Tibial nerve (tissue), 4 donors: ENCODE measurements around the gene MALRD1. TPM values are rescaled to one million over a fixed set of nuclear protein-coding genes. Genes with fewer than 3 reads are reported as not detected.
"Not testable (repeated sequence)": the region's sequence is repeated elsewhere in the genome, so short reads cannot be mapped to it uniquely, and the experiment has no call there.

ENCODE experiments used
- DNase-seq, 2 donors: peaks; one replicate each; pipeline ENCODE4 v3.0.0-alpha.2; 2019; ENCODE audit warnings: low spot score in 2 of 2
- H3K27ac ChIP-seq, 4 donors: fragments of 200-600 bp; sonication (generic) in 3 of 4; one replicate each; pipeline ENCODE4 v1.5.1; 2017 to 2019; ENCODE audit warnings: mild to moderate bottlenecking in 1 of 4
- H3K27me3 ChIP-seq, 2 donors: fragments of 200-600 bp; sonication (generic) in 1 of 2; one replicate each; pipeline versions ENCODE4 v1.5.1 to v1.6.0; 2017 to 2019
- H3K36me3 ChIP-seq, 3 donors: fragments of 200-600 bp; sonication (generic); one replicate each; pipeline ENCODE4 v1.5.1; 2018 to 2019
- H3K4me1 ChIP-seq, 4 donors: fragments of 200-600 bp; sonication (generic) in 3 of 4; one replicate each; pipeline ENCODE4 v1.5.1; 2017 to 2019
- H3K4me3 ChIP-seq, 4 donors: fragments of 200-600 bp; sonication (generic) in 3 of 4; one replicate each; pipeline ENCODE4 v1.5.1; 2017 to 2019; ENCODE audit warnings: mild to moderate bottlenecking in 1 of 4, moderate library complexity in 1 of 4
- H3K9me3 ChIP-seq, 4 donors: fragments of 200-600 bp; sonication (generic) in 3 of 4; one replicate each; pipeline ENCODE4 v1.5.1; 2017 to 2019
- CTCF ChIP-seq, 5 experiments: fragments of 200-600 bp in 3 of 5; fragments of 450-650 bp in 2 of 5; sonication (generic) in 3 of 5; IDR thresholded peaks; one replicate each; pipeline ENCODE4 v1.5.1; 2016 to 2019; ENCODE audit warnings: antibody characterized with exemption in 5 of 5, mild to moderate bottlenecking in 3 of 5, moderate library complexity in 2 of 5
- EP300 ChIP-seq, 2 donors: sonication (generic); formaldehyde crosslinking; IDR thresholded peaks; one replicate each; pipeline ENCODE4 v1.6.1; 2017; ENCODE audit warnings: antibody characterized with exemption in 2 of 2, mild to moderate bottlenecking in 1 of 2
- POLR2A ChIP-seq, 2 donors: fragments of 450-650 bp; IDR thresholded peaks; one replicate each; pipeline ENCODE4 v1.6.1; 2017; ENCODE audit warnings: antibody characterized with exemption in 2 of 2, mild to moderate bottlenecking in 2 of 2, moderate library complexity in 2 of 2
- WGBS, 2 donors: methylation state at CpG; one replicate each; pipeline ENCODE4 v1.1.5; 2018; 5-methylcytosine and 5-hydroxymethylcytosine counted together
- total RNA-seq, 4 donors: library from RNA; depleted of rRNA; stranded (reverse); fragments of >200 nt; gene quantifications; one replicate each; pipeline ENCODE4 v1.1.0, GENCODE V29; 2016

MALRD1 gene
- total RNA-seq, 4 donors from 2014 or later: 1.3 to 5.4 (median 3.6) TPM; not detected in 1

- Histone ChIP-seq H3K4me1 (no peaks in the 10 kb centered on the region), H3K9me3 (no peaks in the 10 kb centered on the region), H3K27me3 (no peaks in the 10 kb centered on the region), H3K4me3 (no peak overlapping the region), H3K27ac (no peak overlapping the region), H3K36me3 (no peaks in the 10 kb centered on the region)
- no peak for DNase-seq
- TF ChIP-seq EP300 (IDR thresholded peaks at IDR 0.05) (no peak), CTCF (IDR thresholded peaks at IDR 0.05) (no peak), POLR2A (IDR thresholded peaks at IDR 0.05) (no peak)
Measured at GRCh38 chr10:19730907-19731217, 682.3 kb downstream of the MALRD1 start.

GRCh38 chr10:19731560-19731959 lies 683.0 kb downstream of the MALRD1 start:
- 91 to 94% methylated on average over 2 of the region's 2 CpGs for WGBS, 2 donors
- no peaks in the 10 kb centered on the region for H3K36me3 ChIP-seq
- H3K27me3 ChIP-seq: no peaks in the 10 kb centered on the region
- H3K4me1 ChIP-seq: no peaks in the 10 kb centered on the region
- DNase-seq: no peak
- H3K4me3 ChIP-seq: no peak overlapping the region
- H3K27ac ChIP-seq: no peak overlapping the region
- H3K9me3 ChIP-seq: no peaks in the 10 kb centered on the region
- TF ChIP-seq POLR2A (IDR thresholded peaks at IDR 0.05) (no peak), CTCF (IDR thresholded peaks at IDR 0.05) (no peak)

- no peak for DNase-seq
- Histone ChIP-seq H3K4me1 (no peaks in the 10 kb centered on the region), H3K36me3 (no peaks in the 10 kb centered on the region), H3K4me3 (no peak overlapping the region), H3K27me3 (no peaks in the 10 kb centered on the region), H3K9me3 (no peaks in the 10 kb centered on the region), H3K27ac (no peak overlapping the region)
- TF ChIP-seq POLR2A (IDR thresholded peaks at IDR 0.05) (no peak), CTCF (IDR thresholded peaks at IDR 0.05) (no peak), EP300 (IDR thresholded peaks at IDR 0.05) (no peak)
- WGBS, 2 donors: 95 to 100% methylated on average over 1 of the region's 1 CpG
Measured at GRCh38 chr10:19738440-19738839, 689.8 kb downstream of the MALRD1 start.

GRCh38 chr10:19739232-19739631 lies 690.6 kb downstream of the MALRD1 start:
- 91 to 93% methylated on average over 7 of the region's 7 CpGs for WGBS, 2 donors
- not testable (repeated sequence) for H3K9me3 ChIP-seq, H3K4me3 ChIP-seq, H3K27me3 ChIP-seq, H3K36me3 ChIP-seq, DNase-seq, H3K4me1 ChIP-seq, H3K27ac ChIP-seq

- WGBS, 2 donors: 31 to 48% methylated on average over 4 of the region's 4 CpGs
- not testable (repeated sequence) for DNase-seq, H3K4me3 ChIP-seq, H3K9me3 ChIP-seq, H3K27me3 ChIP-seq, H3K36me3 ChIP-seq, H3K27ac ChIP-seq, H3K4me1 ChIP-seq
Measured at GRCh38 chr10:19742144-19742543, 693.5 kb downstream of the MALRD1 start.

GRCh38 chr10:19745672-19746071 lies 697.1 kb downstream of the MALRD1 start:
- WGBS, 2 donors: 78 to 82% methylated on average over 4 of the region's 4 CpGs
- Histone ChIP-seq H3K9me3 (peaks cover 0 to 10% (median 0%) of the 10 kb centered on the region in 4 donors), H3K27me3 (no peaks in the 10 kb centered on the region), H3K36me3 (no peaks in the 10 kb centered on the region), H3K4me3 (no peak overlapping the region), H3K4me1 (no peaks in the 10 kb centered on the region), H3K27ac (no peak overlapping the region)
- DNase-seq: no peak
- TF ChIP-seq POLR2A (IDR thresholded peaks at IDR 0.05): no peak
- TF ChIP-seq EP300 (IDR thresholded peaks at IDR 0.05): no peak
- no peak for TF ChIP-seq CTCF (IDR thresholded peaks at IDR 0.05)
